HUES64 (cell line): Measurements from ENCODE around the gene BTG2.

Experiments
- H3K27ac ChIP-seq: 2 replicates; pipeline ENCODE4 v1.7.0; 2013; ENCODE audit warnings: low read depth, low read length, inconsistent platforms
- H3K27me3 ChIP-seq: 2 replicates; pipeline ENCODE4 v1.6.1; 2013; ENCODE audit warnings: mild to moderate bottlenecking, low read length; ENCODE audit not compliant: insufficient read depth
- H3K36me3 ChIP-seq: 2 replicates; pipeline ENCODE4 v1.6.1; 2013; ENCODE audit warnings: mild to moderate bottlenecking, low read length; ENCODE audit not compliant: insufficient read depth
- H3K4me1 ChIP-seq: 2 replicates; pipeline ENCODE4 v1.6.1; 2013; ENCODE audit warnings: mild to moderate bottlenecking, low read length, moderate library complexity; ENCODE audit not compliant: insufficient read depth
- H3K4me3 ChIP-seq: 2 replicates; pipeline ENCODE4 v1.5.1; 2013; ENCODE audit warnings: mild to moderate bottlenecking, low read length, moderate library complexity
- H3K9ac ChIP-seq: 2 replicates; pipeline ENCODE4 v1.6.1; 2013; ENCODE audit warnings: mild to moderate bottlenecking, low read depth, low read length
- H3K9me3 ChIP-seq: 2 replicates; pipeline ENCODE4 v1.6.1; 2013; ENCODE audit warnings: low read depth, low read length; ENCODE audit not compliant: insufficient read depth
- WGBS: fragments of 150-250, 120-280 bp; methylation state at CpG from one replicate; pipeline ENCODE4 v1.1.7; 2013; ENCODE audit warnings: missing lambda C conversion rate; 5-methylcytosine and 5-hydroxymethylcytosine counted together

The BTG2 gene

DNA sequence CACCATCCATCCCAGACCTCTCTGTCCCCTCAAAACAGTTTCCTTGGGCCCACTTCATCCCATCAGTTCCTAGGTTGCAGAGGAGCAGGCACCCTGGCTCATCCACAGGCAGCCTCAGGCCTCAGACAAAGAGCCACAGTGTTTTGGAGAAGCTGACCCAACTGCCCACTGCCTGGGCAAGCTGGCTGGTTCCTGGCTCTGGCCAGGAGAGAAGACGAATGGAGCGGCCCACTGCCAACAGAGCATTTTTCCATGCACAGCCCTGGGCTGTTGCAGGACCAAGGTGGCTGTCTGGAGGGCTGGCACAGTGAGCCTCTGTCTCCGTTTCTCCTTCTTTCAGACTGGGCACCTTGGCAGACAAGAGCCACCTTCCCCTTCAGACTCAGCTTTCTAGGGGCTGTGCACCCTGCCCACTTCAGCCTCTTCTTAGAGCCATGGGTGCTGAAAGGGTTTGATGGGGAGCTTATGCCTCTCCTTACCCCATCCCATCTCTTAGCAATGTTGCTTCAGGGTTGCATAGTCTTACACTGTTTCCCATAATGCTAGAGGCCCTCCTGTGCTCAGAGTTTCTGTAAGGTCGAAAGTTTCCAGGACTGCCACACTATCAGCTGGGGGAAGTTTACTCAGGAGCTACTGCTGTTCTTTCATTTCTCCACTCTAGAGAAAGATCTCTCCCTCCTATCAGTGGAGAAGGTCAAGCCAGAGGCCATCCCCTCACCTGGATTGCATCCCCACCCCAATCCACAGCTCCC, 44.6 kb downstream of the BTG2 start:
- 88% methylated on average over 4 of the region's 4 CpGs for WGBS
- Histone ChIP-seq H3K4me3 (no peak overlapping the region), H3K27me3 (peaks cover 4% of the 10 kb centered on the region; the same call in 1 of the 2 replicates), H3K4me1 (no peaks in the 10 kb centered on the region), H3K9ac (no peak overlapping the region), H3K9me3 (no peaks in the 10 kb centered on the region), H3K36me3 (no peaks in the 10 kb centered on the region), H3K27ac (no peak overlapping the region)

DNA sequence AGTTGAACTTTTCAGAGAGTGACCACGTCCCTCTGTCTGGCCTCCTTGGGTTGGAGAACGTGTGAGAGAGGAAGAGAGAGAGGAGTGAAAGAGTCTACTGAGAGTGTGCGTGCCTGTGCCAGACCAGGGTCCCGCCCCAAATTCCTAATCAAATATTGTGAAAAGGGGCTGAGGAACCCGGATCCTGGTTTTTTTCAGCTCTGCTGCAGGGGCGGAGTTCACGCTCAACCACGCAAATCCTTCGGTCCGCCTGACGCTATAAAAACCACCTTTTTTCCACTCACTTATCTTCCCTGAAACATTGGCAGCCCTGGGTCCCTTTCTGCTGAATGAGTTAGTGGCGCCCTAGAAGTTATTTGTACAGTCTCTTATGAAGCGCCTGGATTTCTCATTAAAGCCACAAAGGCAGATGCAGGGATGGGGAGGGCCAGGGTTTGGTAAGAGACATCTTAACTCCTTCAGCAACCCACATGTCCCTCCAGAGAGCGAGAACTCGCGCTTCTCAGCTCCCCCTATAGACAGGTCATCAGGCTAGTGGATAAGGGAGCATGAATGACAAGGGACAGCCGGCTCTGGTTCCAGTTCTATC, 45.8 kb downstream of the BTG2 start, which contains the start of gene FMOD:
Gene FMOD, minus strand, starts transcription at position 86 of the 589 bp plus-strand sequence. CDS start 2,852 bp downstream, outside the sequence.
- Histone ChIP-seq H3K27me3 (peaks cover 4% of the 10 kb centered on the region; the same call in 1 of the 2 replicates), H3K9me3 (no peaks in the 10 kb centered on the region), H3K36me3 (no peaks in the 10 kb centered on the region), H3K27ac (no peak within 1 kb of the TSS), H3K9ac (no peak within 1 kb of the TSS), H3K4me1 (no peaks in the 10 kb centered on the region), H3K4me3 (no peak within 1 kb of the TSS)
- WGBS, result 80% methylated on average over 13 of the region's 17 CpGs

- Histone ChIP-seq H3K27me3 (peaks cover 4% of the 10 kb centered on the region; the same call in 1 of the 2 replicates), H3K36me3 (no peaks in the 10 kb centered on the region), H3K27ac (no peak overlapping the region), H3K9ac (no peak overlapping the region), H3K4me1 (no peaks in the 10 kb centered on the region), H3K4me3 (no peak overlapping the region), H3K9me3 (no peaks in the 10 kb centered on the region)
- 89% methylated on average over 8 of the region's 8 CpGs for WGBS
Observed at GRCh38 chr1:203353486-203353885, 48.2 kb downstream of the BTG2 start.

DNA sequence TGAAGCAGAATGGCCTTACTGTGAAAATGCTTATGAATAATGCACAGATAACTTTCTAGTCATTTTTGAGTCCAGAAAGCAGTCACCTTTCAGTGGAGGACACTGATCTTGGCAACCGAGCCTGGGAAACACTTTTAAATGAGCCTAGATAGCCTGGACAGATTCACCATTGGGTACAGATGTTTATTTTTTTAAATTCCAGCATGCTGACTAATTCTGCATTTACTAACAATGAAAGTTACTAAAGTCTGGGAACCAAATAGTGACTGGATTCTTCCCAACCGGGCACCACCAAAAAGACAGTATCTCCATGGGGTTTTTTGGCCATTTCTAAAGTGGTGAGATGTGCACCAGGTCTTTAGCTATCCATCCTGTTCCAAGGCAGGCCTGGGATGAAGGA, 48.9 kb downstream of the BTG2 start:
- H3K9ac ChIP-seq, result no peak overlapping the region
- H3K4me1 ChIP-seq, result no peaks in the 10 kb centered on the region
- H3K4me3 ChIP-seq, result no peak overlapping the region
- no peak overlapping the region for H3K27ac ChIP-seq
- no peaks in the 10 kb centered on the region for H3K36me3 ChIP-seq
- no peaks in the 10 kb centered on the region for H3K9me3 ChIP-seq
- H3K27me3 ChIP-seq, result peaks cover 4% of the 10 kb centered on the region; the same call in 1 of the 2 replicates
- 92% methylated on average over 2 of the region's 2 CpGs for WGBS

DNA sequence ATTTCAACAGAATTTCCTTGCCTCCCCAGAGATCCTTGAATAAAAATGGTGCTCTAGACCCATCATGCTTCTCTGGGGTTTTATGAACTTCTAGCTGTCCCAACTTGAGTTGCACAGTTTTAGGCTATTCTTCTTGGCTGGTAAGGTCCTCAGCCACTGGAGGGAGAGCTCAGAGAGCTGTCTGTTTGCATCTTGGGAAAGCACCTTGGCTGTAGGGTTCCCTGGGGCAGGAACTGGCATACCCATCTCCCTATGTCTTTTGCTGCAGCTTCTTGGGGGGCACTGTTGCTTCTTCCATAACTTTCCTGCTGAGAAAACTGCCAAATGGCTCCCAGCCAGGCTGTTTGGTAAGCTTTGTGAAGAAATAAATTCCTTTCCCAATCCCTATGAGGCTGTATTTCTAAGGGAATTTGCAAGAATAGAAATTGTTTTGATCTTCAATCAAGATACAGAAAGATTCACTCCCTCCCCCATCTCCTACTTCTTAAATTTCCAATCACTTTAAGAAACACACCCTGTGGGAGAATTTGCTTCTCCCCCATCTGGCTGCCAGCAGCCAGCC, 53.8 kb downstream of the BTG2 start:
- Histone ChIP-seq H3K27me3 (peaks cover 7% of the 10 kb centered on the region; the same call in 1 of the 2 replicates), H3K27ac (no peak overlapping the region), H3K9me3 (no peaks in the 10 kb centered on the region)

More for the DNA sequence above, 53.8 kb downstream of the BTG2 start:
- Histone ChIP-seq H3K4me3 (no peak overlapping the region), H3K4me1 (0 out of 2 replicates have a peak, but pooled peaks cover 9% of the 10 kb centered on the region), H3K9ac (no peak overlapping the region), H3K36me3 (no peaks in the 10 kb centered on the region)
